OCI-LY3 (cell line): ENCODE results near the gene SAFB2.

Experiments used
- H2AFZ ChIP-seq: fragments of 200-600, 300-600 bp; shearing (Covaris generic); 2 replicates; pipeline ENCODE4 v1.6.0; 2014; ENCODE audit warnings: antibody characterized with exemption, low read depth, low read length
- H3K27ac ChIP-seq: fragments of 200-600, 300-600 bp; sonication (generic); 2 replicates; pipeline ENCODE4 v1.5.1; 2014; ENCODE audit warnings: mild to moderate bottlenecking, low read length, moderate library complexity, mixed read lengths
- H3K27me3 ChIP-seq: fragments of 200-600, 300-600 bp; sonication (generic); 2 replicates; pipeline ENCODE4 v1.6.1; 2014; ENCODE audit warnings: low read depth, low read length, mixed read lengths
- H3K36me3 ChIP-seq: fragments of 200-600, 300-600 bp; sonication (generic); replicated peaks from 2 replicates; pipeline ENCODE3; 2014; ENCODE audit warnings: low read depth, low read length, mixed read lengths
- H3K4me1 ChIP-seq: fragments of 300-600, 200-600 bp; sonication (generic); 2 replicates; pipeline ENCODE4 v1.6.1; 2014; ENCODE audit warnings: low read length, mixed read lengths
- H3K4me2 ChIP-seq: fragments of 200-600, 300-600 bp; sonication (generic); 2 replicates; pipeline ENCODE4 v1.6.1; 2014; ENCODE audit warnings: low read length, mixed read lengths
- H3K4me3 ChIP-seq: fragments of 300-600, 200-600 bp; sonication (generic); 2 replicates; pipeline ENCODE4 v1.5.1; 2014; ENCODE audit warnings: antibody characterized with exemption, mild to moderate bottlenecking, low read length, moderate library complexity
- H3K79me2 ChIP-seq: fragments of 300-600, 200-600 bp; shearing (Covaris generic); 2 replicates; pipeline ENCODE4 v1.6.1; 2014; ENCODE audit warnings: mild to moderate bottlenecking, low read length, mixed read lengths
- H3K9ac ChIP-seq: fragments of 300-600, 200-600 bp; shearing (Covaris generic); 2 replicates; pipeline ENCODE4 v1.6.0; 2014; ENCODE audit warnings: mild to moderate bottlenecking, low read length, moderate library complexity
- H3K9me3 ChIP-seq: fragments of 200-600, 300-600 bp; shearing (Covaris generic); 2 replicates; pipeline ENCODE4 v1.6.1; 2014; ENCODE audit warnings: low read length, mixed read lengths; ENCODE audit not compliant: insufficient read depth
- H4K20me1 ChIP-seq: fragments of 200-600, 300-600 bp; sonication (generic); 2 replicates; pipeline ENCODE4 v1.6.1; 2016; ENCODE audit warnings: low read length, mixed read lengths; ENCODE audit not compliant: insufficient read depth
- EZH2phosphoT487 ChIP-seq: fragments of 200-600 bp; shearing (Covaris generic); IDR thresholded peaks from 2 replicates; pipeline ENCODE4 v1.6.1; 2018; ENCODE audit warnings: antibody characterized with exemption, mixed run types, low read depth
- TF ChIP-seq, protein P1 (sequence below): fragments of 200-600, 300-600 bp; sonication (generic); IDR thresholded peaks from 2 replicates; pipeline ENCODE4 v1.5.1; 2014; ENCODE audit warnings: antibody characterized with exemption, low read length, low read depth

The SAFB2 gene

DNA sequence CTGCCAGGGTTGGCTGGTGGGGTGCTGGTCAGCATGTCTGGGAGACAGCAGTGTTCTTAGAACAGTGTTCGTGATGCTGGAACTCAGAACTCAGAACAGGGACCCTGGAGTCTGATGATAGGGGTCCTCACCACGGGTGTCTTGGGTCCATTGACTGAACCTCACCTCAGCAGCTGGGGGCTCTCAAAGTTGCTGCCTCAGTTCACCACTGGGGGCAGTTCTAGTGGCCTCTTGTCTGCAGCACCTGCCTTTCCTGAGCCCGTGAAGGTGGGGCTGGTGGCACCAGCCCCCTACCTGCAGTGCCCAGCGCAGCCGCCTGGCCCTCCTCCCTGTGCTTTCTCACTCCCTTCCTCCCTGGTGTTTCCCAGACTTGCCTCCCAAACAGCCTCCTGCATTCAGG lies 28.8 kb upstream of the SAFB2 start:
- Histone ChIP-seq H4K20me1 (peaks cover 18% of the 10 kb centered on the region), H3K4me3 (no peak overlapping the region)

DNA sequence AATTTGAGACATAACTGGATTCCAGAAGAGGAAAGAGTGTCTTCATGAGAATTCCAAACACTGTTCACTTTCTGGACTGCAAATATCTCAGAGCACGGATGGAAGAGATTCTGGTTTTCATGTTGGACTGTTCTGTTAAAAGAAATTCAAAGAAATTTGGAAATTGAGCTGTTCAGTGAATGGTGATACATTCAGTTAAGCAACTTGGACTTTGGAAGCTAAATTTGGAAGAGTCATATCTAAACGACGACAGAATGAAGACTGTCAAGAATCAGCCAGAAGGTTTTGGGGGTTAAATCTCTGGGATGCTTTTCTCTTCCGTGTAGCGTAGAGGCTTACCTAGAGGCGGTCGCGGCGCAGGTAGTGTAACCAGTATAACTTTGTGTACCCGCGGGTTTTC lies 25.9 kb upstream of the SAFB2 start:
- TF ChIP-seq, protein P1, sequence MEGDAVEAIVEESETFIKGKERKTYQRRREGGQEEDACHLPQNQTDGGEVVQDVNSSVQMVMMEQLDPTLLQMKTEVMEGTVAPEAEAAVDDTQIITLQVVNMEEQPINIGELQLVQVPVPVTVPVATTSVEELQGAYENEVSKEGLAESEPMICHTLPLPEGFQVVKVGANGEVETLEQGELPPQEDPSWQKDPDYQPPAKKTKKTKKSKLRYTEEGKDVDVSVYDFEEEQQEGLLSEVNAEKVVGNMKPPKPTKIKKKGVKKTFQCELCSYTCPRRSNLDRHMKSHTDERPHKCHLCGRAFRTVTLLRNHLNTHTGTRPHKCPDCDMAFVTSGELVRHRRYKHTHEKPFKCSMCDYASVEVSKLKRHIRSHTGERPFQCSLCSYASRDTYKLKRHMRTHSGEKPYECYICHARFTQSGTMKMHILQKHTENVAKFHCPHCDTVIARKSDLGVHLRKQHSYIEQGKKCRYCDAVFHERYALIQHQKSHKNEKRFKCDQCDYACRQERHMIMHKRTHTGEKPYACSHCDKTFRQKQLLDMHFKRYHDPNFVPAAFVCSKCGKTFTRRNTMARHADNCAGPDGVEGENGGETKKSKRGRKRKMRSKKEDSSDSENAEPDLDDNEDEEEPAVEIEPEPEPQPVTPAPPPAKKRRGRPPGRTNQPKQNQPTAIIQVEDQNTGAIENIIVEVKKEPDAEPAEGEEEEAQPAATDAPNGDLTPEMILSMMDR: no peak
- no peak for TF ChIP-seq EZH2phosphoT487
- H2AFZ ChIP-seq: no peak overlapping the region
- no peaks in the 10 kb centered on the region for H3K27me3 ChIP-seq
- no peaks in the 10 kb centered on the region for H3K9me3 ChIP-seq
- H3K9ac ChIP-seq: no peak overlapping the region
- H3K27ac ChIP-seq: no peak overlapping the region
- H4K20me1 ChIP-seq: peaks cover 44% of the 10 kb centered on the region
- no peaks in the 10 kb centered on the region for H3K4me1 ChIP-seq
- H3K4me2 ChIP-seq: no peak overlapping the region
- no peak overlapping the region for H3K4me3 ChIP-seq
- peaks cover 79% of the 10 kb centered on the region for H3K79me2 ChIP-seq
- peaks cover 89% of the 10 kb centered on the region for H3K36me3 ChIP-seq

More for the DNA sequence above, 28.8 kb upstream of the SAFB2 start:
- Histone ChIP-seq H3K9ac (no peak overlapping the region), H3K79me2 (peaks cover 62% of the 10 kb centered on the region), H3K4me2 (no peak overlapping the region), H3K4me1 (no peaks in the 10 kb centered on the region), H3K27me3 (no peaks in the 10 kb centered on the region), H3K36me3 (peaks cover 82% of the 10 kb centered on the region), H3K27ac (no peak overlapping the region), H3K9me3 (no peaks in the 10 kb centered on the region), H2AFZ (no peak overlapping the region)
- TF ChIP-seq, protein P1: no peak
- TF ChIP-seq EZH2phosphoT487: no peak

DNA sequence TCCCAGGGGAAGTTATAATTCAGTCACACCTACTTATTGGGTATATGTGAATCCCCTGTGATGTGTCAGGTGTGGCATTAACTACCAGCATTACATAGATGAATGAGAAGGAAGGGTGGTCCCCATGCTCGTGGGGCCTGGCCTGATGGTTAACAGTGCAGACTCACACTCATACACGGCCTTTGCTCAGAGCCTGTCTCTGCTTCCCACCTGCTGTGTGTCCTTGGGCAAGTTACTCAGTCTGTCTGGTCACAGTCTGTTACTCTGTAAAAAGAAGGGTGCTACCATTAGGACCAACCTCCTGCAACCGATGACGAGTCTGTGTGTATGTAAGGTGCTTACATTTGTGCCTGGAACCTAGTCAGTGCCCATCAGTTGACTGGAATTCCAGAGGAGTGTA lies 24.1 kb upstream of the SAFB2 start:
- no peaks in the 10 kb centered on the region for H3K9me3 ChIP-seq
- H3K4me3 ChIP-seq: no peak overlapping the region
- peaks cover 86% of the 10 kb centered on the region for H3K79me2 ChIP-seq
- no peak overlapping the region for H3K9ac ChIP-seq
- H3K27ac ChIP-seq: no peak overlapping the region
- H4K20me1 ChIP-seq: peaks cover 60% of the 10 kb centered on the region
- no peaks in the 10 kb centered on the region for H3K27me3 ChIP-seq
- H3K36me3 ChIP-seq: peaks cover 88% of the 10 kb centered on the region
- H2AFZ ChIP-seq: no peak overlapping the region
- no peak overlapping the region for H3K4me2 ChIP-seq
- no peaks in the 10 kb centered on the region for H3K4me1 ChIP-seq
- TF ChIP-seq, protein P1: no peak
- TF ChIP-seq EZH2phosphoT487: no peak

DNA sequence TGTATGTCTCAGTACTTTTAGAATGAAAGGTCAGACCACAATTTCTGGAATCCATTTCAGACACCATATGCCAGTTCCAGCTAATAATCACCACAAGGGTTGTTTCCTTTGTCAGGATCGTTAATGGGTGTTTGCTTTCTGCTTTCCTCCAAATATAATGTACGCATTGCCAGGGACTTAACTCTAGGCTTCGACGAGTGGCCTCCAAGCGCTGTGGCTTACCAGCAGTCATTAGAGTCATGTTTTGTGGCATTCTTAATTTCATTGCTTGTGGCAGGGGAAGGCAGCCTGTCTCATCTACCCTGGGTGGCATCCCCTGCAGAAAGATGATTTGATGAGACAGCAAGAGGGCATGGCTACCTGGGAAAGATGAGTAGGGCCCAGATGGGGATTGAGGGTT lies 22.8 kb upstream of the SAFB2 start:
- Histone ChIP-seq H3K9me3 (no peaks in the 10 kb centered on the region), H3K4me1 (no peaks in the 10 kb centered on the region), H4K20me1 (peaks cover 73% of the 10 kb centered on the region), H2AFZ (no peak overlapping the region), H3K27me3 (no peaks in the 10 kb centered on the region), H3K79me2 (peaks cover 86% of the 10 kb centered on the region), H3K27ac (no peak overlapping the region), H3K4me3 (no peak overlapping the region), H3K4me2 (no peak overlapping the region), H3K36me3 (peaks cover 83% of the 10 kb centered on the region), H3K9ac (no peak overlapping the region)
- TF ChIP-seq EZH2phosphoT487: no peak
- TF ChIP-seq, protein P1: no peak
